ENCODE measurements around the gene SND1. TPM values are rescaled to one million over a fixed set of nuclear protein-coding genes. Genes with fewer than 3 reads are reported as not detected.

Gene SND1
- total RNA-seq, 3 donors from 2014 or later = 83.5 to 131 (median 120) TPM

DNA sequence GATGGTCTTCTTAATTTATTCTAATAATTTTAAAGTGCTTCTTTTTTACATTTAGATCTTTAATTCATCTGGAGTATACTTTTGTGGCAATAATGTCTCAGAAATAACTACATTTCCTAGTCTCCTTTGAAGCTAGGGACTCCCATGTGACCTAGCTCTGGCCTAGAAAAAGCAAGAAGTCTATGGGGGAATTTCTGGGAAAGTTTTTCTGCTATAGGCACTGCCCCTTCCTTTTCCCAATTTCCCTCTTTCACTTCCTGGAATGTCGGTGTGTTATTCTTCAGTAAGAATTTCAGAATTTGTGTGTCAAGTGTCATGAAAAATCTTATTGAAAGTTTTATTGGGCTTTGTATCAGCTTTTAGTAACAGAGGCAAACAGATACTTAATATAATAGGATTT, 473.8 kb downstream of the SND1 start:
- H3K4me3 ChIP-seq = no peak overlapping the region
- no peaks in the 10 kb centered on the region for H3K36me3 ChIP-seq
- no peak for DNase-seq (ENCODE audit: low spot score in 2 of 2)
- TF ChIP-seq POLR2AphosphoS5 (IDR thresholded peaks at IDR 0.05) (no peak), CTCF (IDR thresholded peaks at IDR 0.05) (no peak), POLR2A (IDR thresholded peaks at IDR 0.05) (no peak)
- no peak overlapping the region for H3K27ac ChIP-seq
- H3K9me3 ChIP-seq = no peaks in the 10 kb centered on the region
- intact Hi-C loops (cut with DNase I; ENCODE audit: low total_unique reads) = no loop called here
- no peaks in the 10 kb centered on the region for H3K27me3 ChIP-seq
- no peaks in the 10 kb centered on the region for H3K4me1 ChIP-seq

DNA sequence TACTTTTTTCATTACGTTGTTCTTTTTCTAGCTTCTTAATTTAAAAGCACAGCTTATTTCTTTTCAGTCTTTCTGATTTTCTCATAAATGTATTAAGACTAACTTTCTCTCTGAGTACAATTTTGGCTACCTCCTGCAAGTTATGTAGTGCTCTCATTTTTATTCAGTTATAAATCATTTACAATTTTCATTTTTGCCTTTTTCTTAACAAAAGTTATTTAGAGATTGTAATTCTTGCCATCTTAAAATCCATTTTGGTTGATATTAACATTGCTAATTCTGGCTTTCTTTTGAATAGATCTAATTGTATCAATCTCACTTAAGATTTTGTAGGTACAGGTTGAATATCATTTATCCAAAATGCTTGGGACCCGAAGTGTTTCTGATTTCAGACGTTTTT, 476.4 kb downstream of the SND1 start:
- no peak for TF ChIP-seq POLR2AphosphoS5 (IDR thresholded peaks at IDR 0.05)
- TF ChIP-seq POLR2A (IDR thresholded peaks at IDR 0.05) = no peak
- no peak for TF ChIP-seq CTCF (IDR thresholded peaks at IDR 0.05)
- DNase-seq (ENCODE audit: low spot score in 2 of 2) = no peak
- intact Hi-C loops (cut with DNase I; ENCODE audit: low total_unique reads) = no loop called here
- no peak overlapping the region for H3K27ac ChIP-seq
- no peaks in the 10 kb centered on the region for H3K4me1 ChIP-seq
- H3K4me3 ChIP-seq = no peak overlapping the region
- H3K9me3 ChIP-seq = no peaks in the 10 kb centered on the region
- no peaks in the 10 kb centered on the region for H3K36me3 ChIP-seq
- H3K27me3 ChIP-seq = no peaks in the 10 kb centered on the region

DNA sequence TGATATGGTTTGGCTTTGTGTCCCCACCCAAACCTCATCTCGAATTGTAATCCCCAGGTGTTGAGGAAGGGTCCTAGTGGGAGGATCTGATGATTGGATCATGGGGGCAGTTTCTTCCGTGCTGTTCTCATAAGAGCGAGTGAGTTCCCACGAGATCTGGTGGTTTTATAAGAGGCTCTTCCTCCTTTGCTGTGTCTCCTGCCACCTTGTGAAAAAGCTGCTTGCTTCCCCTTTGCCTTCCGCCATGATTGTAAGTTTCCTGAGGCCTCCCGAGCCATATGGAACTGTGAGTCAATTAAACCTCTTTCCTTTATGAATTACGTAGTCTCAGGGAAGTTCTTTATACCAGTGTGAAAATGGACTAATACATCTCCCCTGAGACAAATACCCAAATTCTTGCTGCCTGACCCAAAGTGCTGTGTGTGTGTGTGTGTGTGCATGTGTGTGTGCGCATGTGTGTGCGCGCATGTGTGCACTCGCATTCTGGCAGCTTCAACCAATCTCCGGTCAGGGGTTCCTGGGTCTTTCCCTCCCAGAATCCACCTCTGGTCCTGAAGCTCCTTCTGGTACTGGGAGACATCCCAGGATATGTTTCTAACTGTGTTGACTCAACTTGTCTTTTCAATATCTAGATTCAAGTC, 477.4 kb downstream of the SND1 start:
- Histone ChIP-seq H3K9me3 (no peaks in the 10 kb centered on the region), H3K4me1 (no peaks in the 10 kb centered on the region), H3K4me3 (no peak overlapping the region), H3K36me3 (no peaks in the 10 kb centered on the region), H3K27me3 (peaks cover 0 to 5% of the 10 kb centered on the region in 2 donors), H3K27ac (no peak overlapping the region)
- intact Hi-C loops (cut with DNase I; ENCODE audit: low total_unique reads) = no loop called here
- no peak for DNase-seq (ENCODE audit: low spot score in 2 of 2)
- no peak for TF ChIP-seq POLR2AphosphoS5 (IDR thresholded peaks at IDR 0.05)
- TF ChIP-seq POLR2A (IDR thresholded peaks at IDR 0.05) = no peak
- no peak for TF ChIP-seq CTCF (IDR thresholded peaks at IDR 0.05)

GRCh38 chr7:128131115-128131514, 479.1 kb downstream of the SND1 start:
- Histone ChIP-seq H3K4me1 (no peaks in the 10 kb centered on the region), H3K36me3 (no peaks in the 10 kb centered on the region), H3K27me3 (peaks cover 0 to 5% of the 10 kb centered on the region in 2 donors), H3K9me3 (no peaks in the 10 kb centered on the region), H3K27ac (no peak overlapping the region), H3K4me3 (no peak overlapping the region)
- intact Hi-C loops (cut with DNase I; ENCODE audit: low total_unique reads) = no loop called here
- no peak for DNase-seq (ENCODE audit: low spot score in 2 of 2)
- TF ChIP-seq CTCF (IDR thresholded peaks at IDR 0.05) (no peak), POLR2AphosphoS5 (IDR thresholded peaks at IDR 0.05) (no peak), POLR2A (IDR thresholded peaks at IDR 0.05) (no peak)

DNA sequence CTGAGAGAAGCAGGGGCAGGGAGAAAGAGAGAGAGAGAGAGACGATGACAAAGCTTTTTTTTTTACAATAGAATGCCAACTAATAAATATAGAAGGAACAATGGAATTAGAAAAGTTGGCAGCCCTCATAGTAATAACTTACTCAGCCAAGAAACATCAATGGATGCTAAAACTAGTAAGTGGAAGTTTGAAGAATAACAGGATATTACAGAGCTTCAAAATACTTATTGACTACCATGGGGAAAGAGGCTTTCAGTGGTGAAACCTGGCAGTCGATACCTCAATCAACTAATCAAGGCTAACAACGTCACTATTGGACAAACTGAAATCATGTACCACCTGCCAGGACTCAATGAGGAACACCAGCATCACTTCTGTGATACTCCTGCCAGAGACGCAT, 479.7 kb downstream of the SND1 start:
- DNase-seq (ENCODE audit: low spot score in 2 of 2) = no peak
- H3K4me1 ChIP-seq = no peaks in the 10 kb centered on the region
- TF ChIP-seq POLR2A (IDR thresholded peaks at IDR 0.05) (no peak), CTCF (IDR thresholded peaks at IDR 0.05) (no peak), POLR2AphosphoS5 (IDR thresholded peaks at IDR 0.05) (no peak)
- no peaks in the 10 kb centered on the region for H3K9me3 ChIP-seq
- no peak overlapping the region for H3K4me3 ChIP-seq
- H3K27ac ChIP-seq = no peak overlapping the region
- no peaks in the 10 kb centered on the region for H3K36me3 ChIP-seq
- H3K27me3 ChIP-seq = peaks cover 0 to 5% of the 10 kb centered on the region in 2 donors
- intact Hi-C loops (cut with DNase I; ENCODE audit: low total_unique reads) = no loop called here

Data from breast epithelium (tissue), 4 donors.